A204.1 (cell line): ENCODE data around the gene RAD51B.
A peak's percentile ranks its signal among the peaks of the same experiment; 100 is the strongest.

Source experiments
- FAIRE-seq: peaks from 2 replicates; lab custom pipeline; 2012; peaks lifted over from hg19 to GRCh38; lab: Jason Lieb, UNC

RAD51B gene

GRCh38 chr14:67900231-67900630, 80.7 kb downstream of the RAD51B start:
- FAIRE-seq: no peak

- FAIRE-seq: no peak
These were observed 88.6 kb downstream of the RAD51B start for GRCh38 chr14:67908052-67908754.

- no peak for FAIRE-seq
These were observed 92.0 kb downstream of the RAD51B start for GRCh38 chr14:67911562-67911961.

- FAIRE-seq: no peak
These were observed 96.9 kb downstream of the RAD51B start for GRCh38 chr14:67916430-67916829.

DNA sequence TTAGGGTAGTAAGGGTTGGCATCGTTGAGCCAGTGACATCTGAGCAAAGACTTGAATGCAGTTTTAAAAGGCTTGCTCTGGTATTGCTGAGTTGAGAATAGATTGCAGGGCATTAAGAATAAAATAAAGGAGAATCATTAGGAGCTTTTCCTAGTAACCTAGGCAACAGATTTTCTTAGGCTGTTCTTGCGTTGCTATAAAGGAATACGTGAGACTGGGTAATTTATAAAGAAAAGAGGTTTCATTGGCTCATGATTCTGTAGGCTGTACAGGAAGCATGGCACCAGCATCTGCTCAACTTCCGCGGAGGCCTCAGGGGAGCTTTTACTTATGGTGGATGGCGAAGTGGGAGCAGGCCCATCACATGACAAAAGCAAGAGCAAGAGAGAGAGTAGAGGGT, 97.4 kb downstream of the RAD51B start:
- FAIRE-seq: no peak

GRCh38 chr14:67918838-67919237, 99.3 kb downstream of the RAD51B start:
- FAIRE-seq: no peak

- no peak for FAIRE-seq
These were observed 99.9 kb downstream of the RAD51B start for GRCh38 chr14:67919259-67920032.

GRCh38 chr14:67926821-67927220, 107.2 kb downstream of the RAD51B start:
- FAIRE-seq: no peak

DNA sequence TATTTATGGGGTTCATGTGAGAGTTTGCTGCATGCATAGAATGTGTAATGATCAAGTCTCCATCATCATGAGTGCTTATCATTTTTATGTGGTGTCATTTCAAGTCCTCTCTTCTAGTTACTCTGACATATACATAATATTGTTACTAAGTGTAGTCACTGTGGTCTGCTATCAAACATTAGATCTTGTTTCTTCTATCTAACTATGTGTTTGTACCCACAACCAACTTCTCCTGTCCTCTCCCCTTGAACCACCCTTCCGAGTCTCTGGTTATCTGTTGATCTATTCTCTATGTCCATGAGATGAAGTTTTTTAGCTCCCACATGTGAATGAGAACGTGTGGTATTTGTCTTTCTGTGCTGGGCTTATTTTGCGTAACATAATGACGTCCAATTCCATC, 107.7 kb downstream of the RAD51B start:
- FAIRE-seq: no peak

- FAIRE-seq: no peak
These were observed 108.8 kb downstream of the RAD51B start for GRCh38 chr14:67928375-67928774.

GRCh38 chr14:67932708-67933246, 113.2 kb downstream of the RAD51B start:
- no peak for FAIRE-seq

DNA sequence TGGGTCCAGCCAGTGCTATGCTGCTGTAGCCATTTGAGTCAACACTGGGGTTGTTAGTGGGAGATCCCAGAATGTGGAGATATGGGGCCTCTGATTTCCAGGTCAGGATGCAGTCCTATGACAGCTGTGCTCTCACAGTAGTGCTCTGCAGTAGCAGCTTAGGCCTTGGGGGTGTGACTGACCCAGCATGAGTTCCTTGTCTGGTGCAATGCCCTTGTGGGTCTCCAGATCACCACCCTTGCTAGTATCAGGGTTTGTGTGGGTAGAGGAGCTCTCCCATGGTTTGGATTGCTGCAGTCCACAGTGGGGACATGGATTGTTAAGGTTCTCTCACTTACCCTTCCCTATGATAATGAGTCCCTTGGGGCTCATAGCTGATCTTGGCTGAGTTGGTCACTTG, 113.7 kb downstream of the RAD51B start:
- FAIRE-seq: no peak

DNA sequence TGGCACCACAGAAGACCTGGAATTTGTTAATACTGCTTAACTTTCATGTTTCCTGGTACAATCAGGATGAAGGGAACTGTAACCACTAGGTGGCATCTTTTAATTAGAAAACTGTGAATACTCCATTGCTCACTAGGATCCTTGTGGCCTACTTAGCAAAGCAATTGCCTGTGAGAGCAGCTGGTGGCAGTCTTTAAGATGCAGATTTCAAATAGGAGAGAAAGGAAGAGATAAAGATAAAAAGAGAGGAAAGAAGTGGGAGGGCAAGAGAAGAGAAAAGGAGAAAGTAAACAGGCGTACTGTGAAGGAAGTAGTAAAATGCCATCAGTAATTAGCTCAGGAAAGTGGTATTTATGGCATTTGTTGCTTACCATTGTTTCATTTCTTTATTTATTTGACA, 114.5 kb downstream of the RAD51B start:
- FAIRE-seq: no peak

- FAIRE-seq: no peak
These were observed 115.3 kb downstream of the RAD51B start for GRCh38 chr14:67934862-67935261.

GRCh38 chr14:67935371-67935770, 115.8 kb downstream of the RAD51B start:
- FAIRE-seq: no peak

DNA sequence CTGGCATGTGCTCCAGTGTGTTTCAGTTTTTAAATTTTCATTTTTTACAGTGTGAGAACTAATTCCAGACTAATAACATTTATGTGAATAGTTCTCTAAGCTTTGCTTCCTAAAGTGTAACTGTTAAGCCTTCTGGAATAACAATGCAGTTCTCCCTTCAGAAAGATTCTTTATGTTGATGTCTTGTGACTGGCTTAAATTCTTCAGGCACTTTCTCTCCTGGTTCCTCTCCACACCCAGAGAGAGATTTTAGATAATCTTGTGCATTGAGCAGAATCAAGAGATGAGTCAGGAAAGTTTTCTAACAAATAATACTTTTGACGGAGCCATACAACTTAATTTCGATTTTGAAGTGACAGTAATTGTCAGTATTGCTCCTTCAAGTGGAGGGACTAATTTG, 118.5 kb downstream of the RAD51B start:
- FAIRE-seq: no peak

DNA sequence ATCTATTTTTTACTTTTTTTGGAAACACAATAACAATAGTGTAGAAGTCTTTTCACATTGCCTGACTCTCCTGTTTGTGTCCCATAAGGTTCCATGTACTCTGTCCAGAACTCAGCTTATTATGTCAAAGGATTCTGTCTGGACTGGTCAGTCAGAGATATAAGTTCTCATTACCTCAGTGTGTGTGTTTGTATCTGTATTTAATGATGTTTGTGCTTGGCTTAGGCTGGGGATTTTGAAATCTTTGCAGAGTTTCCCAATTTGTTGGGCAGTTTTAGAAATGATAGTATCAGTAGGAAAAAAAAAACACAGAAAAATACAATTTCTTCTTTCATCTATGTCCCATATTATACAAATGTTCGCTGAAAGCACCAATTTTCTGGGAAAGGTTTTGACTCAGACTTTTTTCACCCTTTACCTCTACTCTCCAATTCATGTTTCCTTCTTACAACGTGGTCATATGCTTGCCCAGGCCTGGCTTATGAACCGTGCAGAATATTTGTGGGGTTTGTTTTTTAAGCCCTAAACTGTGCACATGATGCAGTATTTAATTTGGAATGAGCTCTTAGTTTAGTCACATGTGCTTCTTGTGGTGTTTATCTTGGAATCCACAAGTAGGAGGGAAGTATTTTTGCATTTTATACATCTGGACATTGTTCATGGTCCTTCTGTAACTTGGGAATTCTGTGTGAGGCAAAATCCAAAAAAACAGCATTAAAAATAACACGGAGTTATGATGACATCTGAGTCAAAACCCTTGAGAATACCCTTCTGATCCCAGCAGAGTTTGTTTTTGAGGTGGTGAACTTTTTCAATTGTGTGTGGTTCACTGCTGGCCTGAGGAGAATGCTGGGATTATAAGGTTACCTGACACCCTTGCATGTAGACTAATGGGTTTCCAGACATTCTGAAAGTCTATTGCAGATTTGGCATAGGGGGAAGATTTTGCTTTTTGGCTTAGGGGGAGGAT, 121.2 kb downstream of the RAD51B start:
- FAIRE-seq: no peak

DNA sequence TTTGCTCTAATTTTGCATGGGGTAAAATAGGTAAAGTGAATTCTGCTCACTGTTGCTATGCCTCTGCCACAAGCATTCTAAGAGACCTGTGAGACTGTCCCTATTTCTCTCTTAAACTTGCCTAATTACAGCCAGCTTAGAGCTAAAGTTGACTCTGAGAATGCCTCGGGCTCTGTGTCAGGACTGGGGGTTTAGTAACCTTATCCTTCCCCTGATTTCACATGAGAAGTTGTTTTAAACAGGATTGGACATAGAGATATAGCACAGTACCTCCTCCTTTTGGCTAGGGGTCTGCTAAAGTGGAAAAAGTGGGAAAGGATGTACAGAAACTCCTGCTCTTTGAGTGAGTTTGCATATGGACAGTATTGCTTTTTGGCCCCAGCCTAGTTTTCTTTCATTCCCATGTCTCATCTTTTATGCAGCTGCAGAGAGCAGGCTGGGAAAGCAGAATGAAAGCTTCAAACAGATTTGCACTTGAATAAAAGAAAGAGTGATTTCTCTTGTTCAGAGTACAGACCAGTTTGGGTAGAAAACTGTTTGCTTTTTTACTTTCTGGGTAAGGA, 122.0 kb downstream of the RAD51B start:
- FAIRE-seq: no peak

GRCh38 chr14:67942080-67942710, 122.6 kb downstream of the RAD51B start:
- no peak for FAIRE-seq

GRCh38 chr14:67943947-67944346, 124.4 kb downstream of the RAD51B start:
- FAIRE-seq: peak; percentile 97

GRCh38 chr14:67944605-67945004, 125.0 kb downstream of the RAD51B start:
- FAIRE-seq: no peak

- no peak for FAIRE-seq
These were observed 130.2 kb downstream of the RAD51B start for GRCh38 chr14:67949771-67950170.
